NCI-H2171 treated with DMSO at 0.1 percent for 48 hours (cell line): ENCODE data around the gene MARCKSL1.
"Not testable (repeated sequence)": the region's sequence is repeated elsewhere in the genome, so short reads cannot be mapped to it uniquely, and the experiment has no call there.

Source experiments
- DNase-seq: peaks from one replicate; lab custom pipeline; 2025; lab: John Stamatoyannopoulos, UW

Gene MARCKSL1

DNA sequence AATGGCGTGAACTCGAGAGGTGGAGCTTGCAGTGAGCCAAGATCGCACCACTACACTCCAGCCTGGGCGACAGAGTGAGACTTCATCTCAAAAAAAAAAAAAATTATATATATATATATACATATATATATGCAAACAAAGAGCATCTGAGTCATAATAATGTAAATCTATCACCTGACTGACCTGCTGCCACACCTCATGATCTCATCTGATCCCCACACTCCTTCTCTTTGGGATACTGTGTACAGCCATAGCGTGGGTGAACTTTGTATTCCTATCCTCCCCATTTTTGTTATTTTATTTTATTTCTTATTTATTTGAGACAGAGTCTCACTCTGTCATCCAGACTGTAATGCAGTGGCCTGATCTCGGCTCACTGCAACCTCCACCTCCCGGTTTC, 46.8 kb downstream of the MARCKSL1 start:
- DNase-seq, result no peak

GRCh38 chr1:32286763-32287162, 49.3 kb downstream of the MARCKSL1 start:
- no peak for DNase-seq

DNA sequence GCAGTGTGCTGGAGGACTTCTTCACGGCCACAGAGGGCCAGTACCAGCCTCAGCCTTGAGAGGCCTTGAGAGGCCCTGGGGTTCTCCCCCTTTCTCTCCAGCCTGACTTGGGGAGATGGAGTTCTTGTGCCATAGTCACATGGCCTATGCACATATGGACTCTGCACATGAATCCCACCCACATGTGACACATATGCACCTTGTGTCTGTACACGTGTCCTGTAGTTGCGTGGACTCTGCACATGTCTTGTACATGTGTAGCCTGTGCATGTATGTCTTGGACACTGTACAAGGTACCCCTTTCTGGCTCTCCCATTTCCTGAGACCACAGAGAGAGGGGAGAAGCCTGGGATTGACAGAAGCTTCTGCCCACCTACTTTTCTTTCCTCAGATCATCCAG, 50.4 kb downstream of the MARCKSL1 start:
- DNase-seq, result no peak

GRCh38 chr1:32284777-32285176, 51.3 kb downstream of the MARCKSL1 start:
- not testable (repeated sequence) for DNase-seq
